Activated B cell treated with CpG ODN at 0.5 μM for 24 hours (primary cell): ENCODE data around the gene CNPPD1. TPM values are rescaled to one million over a fixed set of nuclear protein-coding genes. Genes with fewer than 3 reads are reported as not detected.

Experiments used
- ATAC-seq: fragments of 200-7000 bp; cut with Tn5 transposase; one replicate; pipeline ENCODE4 v1.10.0; 2021; ENCODE audit warnings: low read depth, mild to moderate bottlenecking, moderate library complexity
- CTCF ChIA-PET: fragments of 350-600 bp; sonication (Branson Sonifier 250); formaldehyde crosslinking; loops from one replicate; lab custom pipeline; 2021; ENCODE audit warnings: antibody characterized with exemption; lab: Charles Lee
- POLR2A ChIA-PET: fragments of 350-600 bp; sonication (Branson Sonifier 250); formaldehyde crosslinking; loops from one replicate; lab custom pipeline; 2021; ENCODE audit warnings: antibody characterized with exemption; lab: Charles Lee
- DNase-seq: peaks from one replicate; pipeline ENCODE4 v3.0.0; 2022
- H3K27ac Mint-ChIP-seq: one replicate; pipeline ENCODE4 v1.8.0; 2020; ENCODE audit warnings: mixed read lengths
- H3K27me3 Mint-ChIP-seq: one replicate; pipeline ENCODE4 v1.8.0; 2021; ENCODE audit warnings: mixed read lengths
- H3K36me3 Mint-ChIP-seq: one replicate; pipeline ENCODE4 v1.8.0; 2021; ENCODE audit warnings: low read depth, mixed read lengths
- H3K4me1 Mint-ChIP-seq: one replicate; pipeline ENCODE4 v1.8.0; 2021; ENCODE audit warnings: mixed read lengths
- H3K4me3 Mint-ChIP-seq: one replicate; pipeline ENCODE4 v1.8.0; 2020; ENCODE audit warnings: mild to moderate bottlenecking, mixed read lengths
- H3K9me3 Mint-ChIP-seq: one replicate; pipeline ENCODE4 v1.8.0; 2020; ENCODE audit warnings: mixed read lengths
- CTCF ChIP-seq: fragments of 200-600 bp; IDR thresholded peaks from one replicate; pipeline ENCODE4 v1.8.0; 2022; ENCODE audit warnings: antibody characterized with exemption, mild to moderate bottlenecking
- intact Hi-C: fragments of 100-400 bp; cut with micrococcal nuclease; formaldehyde crosslinking; loops from one replicate; pipeline ENCODE4 v1.15.1; 2024
- total RNA-seq: library from RNA; stranded (reverse); gene quantifications from 2 replicates; pipeline ENCODE4 v1.2.3, GENCODE V29; 2022

The CNPPD1 gene
- total RNA-seq, 1 donor from 2014 or later = 144 TPM

- POLR2A ChIA-PET = interaction anchor here (1.0 to 2.3 kb wide), 6 partner anchors 36 to 124 kb away, joined by 5 to 16 read pairs (median 10); partner anchors contain the start of genes ANKZF1, ATG9A, DNAJB2 and TUBA4A
- DNase-seq = no peak
Measured at GRCh38 chr2:219171231-219171651, 5.5 kb downstream of the CNPPD1 start.

GRCh38 chr2:219169930-219170654 is 6.6 kb downstream of the CNPPD1 start, which contains the start of gene SLC23A3:
Gene SLC23A3 (minus strand): TSS chr2:219170029. CDS start chr2:219169984, 45 bp downstream.
- Mint-ChIP-seq H3K4me1 (peaks cover 12% of the 10 kb centered on the region), H3K27ac (no peak within 1 kb of the TSS), H3K4me3 (no peak within 1 kb of the TSS), H3K27me3 (no peaks in the 10 kb centered on the region), H3K36me3 (peaks cover 48% of the 10 kb centered on the region), H3K9me3 (no peaks in the 10 kb centered on the region)
- DNase-seq (no peak), ATAC-seq (no peak)
- ChIA-PET CTCF (interaction anchor here (1.0 to 3.5 kb wide), 9 partner anchors 11 to 133 kb away, joined by 3 to 30 read pairs (median 6); partner anchors contain the start of gene NHEJ1), POLR2A (interaction anchor here (1.5 to 2.3 kb wide), 4 partner anchors 41 to 126 kb away, joined by 9 to 16 read pairs (median 10); partner anchors contain the start of genes ANKZF1, ATG9A and DNAJB2)
- intact Hi-C loops = no loop called here
- TF ChIP-seq CTCF = no peak

More at GRCh38 chr2:219171231-219171651, 5.5 kb downstream of the CNPPD1 start:
- intact Hi-C loops = loop anchor here (1.0 kb wide), 3 partner anchors 11 to 127 kb away; partner anchors contain the start of gene NHEJ1
- Mint-ChIP-seq H3K4me1 (peaks cover 21% of the 10 kb centered on the region), H3K27ac (no peak overlapping the region), H3K4me3 (no peak overlapping the region), H3K27me3 (no peaks in the 10 kb centered on the region), H3K36me3 (peaks cover 59% of the 10 kb centered on the region), H3K9me3 (no peaks in the 10 kb centered on the region)
- CTCF ChIA-PET = interaction anchor here (0.6 to 3.5 kb wide), 19 partner anchors 8 to 132 kb away, joined by 3 to 30 read pairs (median 5); partner anchors contain the start of genes ANKZF1, GLB1L, NHEJ1 and STK16
- peak; percentile 40 for ATAC-seq
- no peak for TF ChIP-seq CTCF

- ChIA-PET POLR2A (no interaction called here), CTCF (interaction anchor here (1.0 kb wide), 1 partner anchor 46 kb away, joined by 3 read pairs; no protein-coding TSS in a partner anchor)
- Mint-ChIP-seq H3K27ac (no peak overlapping the region), H3K4me1 (peaks cover 3% of the 10 kb centered on the region), H3K36me3 (peaks cover 37% of the 10 kb centered on the region), H3K27me3 (no peaks in the 10 kb centered on the region), H3K4me3 (no peak overlapping the region), H3K9me3 (no peaks in the 10 kb centered on the region)
- no peak for TF ChIP-seq CTCF
- DNase-seq (no peak), ATAC-seq (no peak)
- intact Hi-C loops = no loop called here
Measured at GRCh38 chr2:219168932-219169331, 7.8 kb downstream of the CNPPD1 start.

- POLR2A ChIA-PET = no interaction called here
- no peaks in the 10 kb centered on the region for H3K9me3 Mint-ChIP-seq
- no peak overlapping the region for H3K4me3 Mint-ChIP-seq
- no peak for TF ChIP-seq CTCF
- peaks cover 34% of the 10 kb centered on the region for H3K36me3 Mint-ChIP-seq
- no peak overlapping the region for H3K27ac Mint-ChIP-seq
- ATAC-seq = no peak
- CTCF ChIA-PET = no interaction called here
- no peaks in the 10 kb centered on the region for H3K4me1 Mint-ChIP-seq
- intact Hi-C loops = no loop called here
- H3K27me3 Mint-ChIP-seq = no peaks in the 10 kb centered on the region
- no peak for DNase-seq
Measured at GRCh38 chr2:219168526-219168925, 8.2 kb downstream of the CNPPD1 start.

GRCh38 chr2:219167997-219168396 is 8.7 kb downstream of the CNPPD1 start:
- ChIA-PET POLR2A (no interaction called here), CTCF (no interaction called here)
- no peak overlapping the region for H3K27ac Mint-ChIP-seq
- no peaks in the 10 kb centered on the region for H3K9me3 Mint-ChIP-seq
- DNase-seq (no peak), ATAC-seq (no peak)
- no peak overlapping the region for H3K4me3 Mint-ChIP-seq
- no peak for TF ChIP-seq CTCF
- H3K27me3 Mint-ChIP-seq = no peaks in the 10 kb centered on the region
- intact Hi-C loops = no loop called here
- no peaks in the 10 kb centered on the region for H3K4me1 Mint-ChIP-seq
- H3K36me3 Mint-ChIP-seq = peaks cover 30% of the 10 kb centered on the region
